Effector memory CD4-positive, alpha-beta T cell (primary cell): ENCODE measurements around the gene TMCC2.

Experiments used
- DNase-seq, 3 donors: peaks; one replicate each; pipeline ENCODE4 v3.0.0-alpha.2; 2020
- H3K27ac ChIP-seq: 2 replicates; pipeline ENCODE4 v1.7.0; 2013; ENCODE audit warnings: mild to moderate bottlenecking, low read length, moderate library complexity; ENCODE audit not compliant: insufficient read depth, poor library complexity, severe bottlenecking
- H3K27me3 ChIP-seq: replicated peaks from 2 replicates; pipeline ENCODE4 v1.7.0; 2013; ENCODE audit warnings: mild to moderate bottlenecking, low read length; ENCODE audit not compliant: insufficient read depth, control insufficient read depth, poor library complexity, severe bottlenecking
- H3K36me3 ChIP-seq: 2 replicates; pipeline ENCODE4 v1.7.0; 2013; ENCODE audit warnings: mild to moderate bottlenecking, low read length, moderate library complexity; ENCODE audit not compliant: control insufficient read depth, insufficient read depth
- H3K4me1 ChIP-seq: 2 replicates; pipeline ENCODE4 v1.7.0; 2013; ENCODE audit warnings: low read length, mild to moderate bottlenecking; ENCODE audit not compliant: control insufficient read depth, insufficient read depth, poor library complexity, severe bottlenecking
- H3K4me3 ChIP-seq: 2 replicates; pipeline ENCODE4 v1.7.0; 2013; ENCODE audit warnings: low read length, low read depth, mild to moderate bottlenecking; ENCODE audit not compliant: insufficient read depth, poor library complexity, severe bottlenecking
- H3K9me3 ChIP-seq: 2 replicates; pipeline ENCODE4 v1.7.0; 2013; ENCODE audit warnings: mild to moderate bottlenecking, low read length, moderate library complexity; ENCODE audit not compliant: control insufficient read depth

TMCC2 gene

DNA sequence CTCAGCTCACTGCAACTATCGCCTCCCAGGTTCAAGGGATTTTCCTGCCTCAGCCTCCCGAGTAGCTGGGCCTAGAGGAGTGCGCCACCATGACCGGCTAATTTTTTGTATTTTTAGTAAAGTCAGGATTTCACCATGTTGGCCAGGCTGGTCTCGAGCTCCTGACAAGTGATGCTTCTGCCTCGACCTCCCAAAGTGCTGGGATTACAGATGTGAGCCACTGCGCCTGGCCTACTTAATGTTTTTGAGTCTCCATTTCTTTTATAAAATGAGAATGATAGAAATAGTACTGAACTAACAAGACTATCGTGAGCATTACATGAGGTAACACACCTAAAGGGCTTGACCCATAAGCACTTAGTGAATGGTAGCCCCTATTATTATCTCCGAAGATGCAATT, 72.4 kb downstream of the TMCC2 start:
- H3K27ac ChIP-seq: no peak overlapping the region
- no peak overlapping the region for H3K4me3 ChIP-seq
- no peaks in the 10 kb centered on the region for H3K9me3 ChIP-seq
- H3K4me1 ChIP-seq: no peaks in the 10 kb centered on the region
- H3K27me3 ChIP-seq: no peaks in the 10 kb centered on the region
- peaks cover 35% of the 10 kb centered on the region for H3K36me3 ChIP-seq
- no peak for DNase-seq

DNA sequence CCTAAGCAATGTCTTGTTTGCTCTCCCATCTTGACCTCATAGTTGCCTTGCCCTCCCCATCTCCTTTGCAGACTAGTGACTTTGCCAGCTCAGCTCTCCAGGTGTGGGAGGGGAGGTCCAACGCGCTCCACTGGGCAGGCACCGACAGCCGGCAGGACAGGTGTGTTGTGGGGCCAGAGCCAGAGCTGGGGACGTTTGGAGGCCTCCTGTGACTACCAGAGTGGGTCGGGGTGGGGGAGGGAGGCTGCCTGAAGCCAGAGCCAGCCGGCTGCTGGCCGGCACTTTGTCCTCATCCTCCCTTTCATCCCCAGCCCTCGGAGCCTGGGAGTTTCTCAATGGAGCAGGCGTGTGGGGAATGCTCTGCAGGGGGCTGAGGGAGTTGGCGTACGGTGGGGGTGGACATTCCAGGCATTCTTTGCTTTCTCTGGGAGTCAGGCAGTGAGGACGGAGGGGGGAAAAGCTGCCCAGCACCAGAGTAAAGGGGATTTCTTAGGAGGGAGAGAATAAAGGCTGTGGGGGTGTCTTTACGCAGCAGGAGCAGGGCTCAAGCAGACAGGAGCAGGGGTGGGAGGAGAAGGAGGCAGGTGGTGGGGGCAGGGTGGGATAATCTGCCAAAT, 73.6 kb downstream of the TMCC2 start:
- no peak overlapping the region for H3K4me3 ChIP-seq
- peaks cover 46% of the 10 kb centered on the region for H3K36me3 ChIP-seq
- DNase-seq: no peak
- no peaks in the 10 kb centered on the region for H3K27me3 ChIP-seq
- H3K9me3 ChIP-seq: no peaks in the 10 kb centered on the region
- H3K27ac ChIP-seq: no peak overlapping the region
- no peaks in the 10 kb centered on the region for H3K4me1 ChIP-seq

- Histone ChIP-seq H3K27ac (no peak overlapping the region), H3K4me1 (no peaks in the 10 kb centered on the region), H3K4me3 (no peak overlapping the region), H3K27me3 (no peaks in the 10 kb centered on the region), H3K36me3 (peaks cover 53% of the 10 kb centered on the region), H3K9me3 (no peaks in the 10 kb centered on the region)
- no peak for DNase-seq
Observed at GRCh38 chr1:205301842-205302588, 74.3 kb downstream of the TMCC2 start.

- no peaks in the 10 kb centered on the region for H3K9me3 ChIP-seq
- no peak for DNase-seq
- no peaks in the 10 kb centered on the region for H3K4me1 ChIP-seq
- no peak overlapping the region for H3K4me3 ChIP-seq
- H3K36me3 ChIP-seq: peaks cover 66% of the 10 kb centered on the region
- H3K27ac ChIP-seq: no peak overlapping the region
- no peaks in the 10 kb centered on the region for H3K27me3 ChIP-seq
Observed at GRCh38 chr1:205303247-205303888, 75.6 kb downstream of the TMCC2 start.

DNA sequence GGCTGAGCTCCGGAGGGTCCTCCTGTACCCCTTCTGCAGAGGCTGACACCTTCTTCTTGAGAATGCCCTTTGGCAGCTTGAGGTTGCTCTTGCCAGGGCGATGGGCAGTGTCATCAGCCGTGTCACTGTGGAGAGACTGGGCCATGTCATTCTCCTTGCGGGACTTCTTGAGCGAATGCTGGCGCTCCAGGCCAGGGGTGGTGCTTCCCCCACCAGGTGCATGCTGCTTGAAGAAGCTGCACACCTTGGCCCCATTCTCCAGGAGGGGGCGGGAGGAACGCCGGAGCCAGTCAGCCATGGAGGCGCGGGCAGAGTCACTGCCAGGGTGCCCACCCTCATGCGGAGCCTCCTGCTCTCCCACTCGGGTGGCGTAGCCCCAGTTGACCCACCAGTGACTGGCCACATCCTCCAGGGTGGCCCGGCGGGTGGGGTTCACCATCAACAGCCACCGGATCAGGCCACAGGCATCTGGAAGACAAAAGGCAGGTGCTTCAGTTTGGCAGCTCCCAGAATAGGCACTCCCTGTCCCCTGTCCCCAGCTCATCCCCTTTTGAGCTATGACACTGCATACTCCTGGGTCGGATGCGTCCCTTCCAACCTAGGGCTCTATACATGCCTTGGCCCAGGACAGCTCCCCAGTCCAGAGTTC, 76.4 kb downstream of the TMCC2 start:
- Histone ChIP-seq H3K9me3 (no peaks in the 10 kb centered on the region), H3K36me3 (peaks cover 74% of the 10 kb centered on the region), H3K27ac (no peak overlapping the region), H3K4me1 (no peaks in the 10 kb centered on the region), H3K4me3 (no peak overlapping the region), H3K27me3 (no peaks in the 10 kb centered on the region)
- no peak for DNase-seq

- H3K4me3 ChIP-seq: no peak overlapping the region
- H3K36me3 ChIP-seq: peaks cover 79% of the 10 kb centered on the region
- H3K27ac ChIP-seq: no peak overlapping the region
- H3K9me3 ChIP-seq: no peaks in the 10 kb centered on the region
- H3K27me3 ChIP-seq: no peaks in the 10 kb centered on the region
- no peaks in the 10 kb centered on the region for H3K4me1 ChIP-seq
- no peak for DNase-seq
Observed at GRCh38 chr1:205304695-205305070, 76.9 kb downstream of the TMCC2 start.

GRCh38 chr1:205306929-205307566, 79.3 kb downstream of the TMCC2 start:
- Histone ChIP-seq H3K4me1 (no peaks in the 10 kb centered on the region), H3K9me3 (no peaks in the 10 kb centered on the region), H3K27me3 (no peaks in the 10 kb centered on the region), H3K36me3 (peaks cover 95% of the 10 kb centered on the region), H3K4me3 (no peak overlapping the region), H3K27ac (no peak overlapping the region)
- DNase-seq: no peak

- peaks cover 16% of the 10 kb centered on the region for H3K4me1 ChIP-seq
- H3K36me3 ChIP-seq: peaks cover 73% of the 10 kb centered on the region
- no peaks in the 10 kb centered on the region for H3K9me3 ChIP-seq
- no peak overlapping the region for H3K4me3 ChIP-seq
- no peaks in the 10 kb centered on the region for H3K27me3 ChIP-seq
- no peak overlapping the region for H3K27ac ChIP-seq
- DNase-seq: no peak
Observed at GRCh38 chr1:205309741-205310140, 82.0 kb downstream of the TMCC2 start.

DNA sequence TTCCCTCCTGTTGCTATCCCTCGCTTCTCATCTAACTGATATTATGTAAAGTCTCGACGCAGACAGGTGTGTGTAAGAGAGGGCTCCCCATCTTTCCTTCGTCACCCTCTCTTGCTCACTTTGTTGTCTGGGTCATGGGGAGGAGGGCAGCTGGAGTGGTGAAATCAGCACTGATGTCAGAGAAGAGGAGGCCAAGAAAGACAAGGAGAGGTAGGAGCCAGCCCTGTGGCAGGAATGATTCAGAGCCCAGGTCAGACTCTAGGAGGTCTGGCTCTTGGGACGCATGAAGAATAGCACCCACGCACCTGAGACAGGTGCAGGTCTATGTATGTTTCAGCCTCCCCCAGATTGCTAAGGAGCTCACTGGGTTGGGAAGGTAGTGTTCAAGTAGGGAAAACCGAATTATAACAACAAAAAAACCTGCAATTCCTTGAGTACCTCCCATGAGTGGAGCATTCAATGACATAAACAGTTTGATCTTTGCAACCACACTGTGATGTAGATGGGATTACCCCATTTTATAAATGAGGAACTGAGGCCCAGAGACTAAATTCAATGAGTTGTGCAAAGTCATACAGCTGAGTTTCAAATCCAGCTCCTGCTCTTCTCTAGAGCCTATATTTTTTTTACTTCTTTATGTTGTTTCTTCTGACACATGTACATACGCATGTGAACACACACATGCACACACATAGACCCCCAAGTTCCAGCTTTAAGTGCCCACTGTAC, 83.4 kb downstream of the TMCC2 start:
- peaks cover 30% of the 10 kb centered on the region for H3K4me1 ChIP-seq

More for the DNA sequence above, 83.4 kb downstream of the TMCC2 start:
- Histone ChIP-seq H3K27me3 (no peaks in the 10 kb centered on the region), H3K27ac (no peak overlapping the region), H3K4me3 (no peak overlapping the region), H3K9me3 (no peaks in the 10 kb centered on the region), H3K36me3 (peaks cover 60% of the 10 kb centered on the region)
- DNase-seq: no peak
